ENCODE results near the gene MBLAC1. TPM values are rescaled to one million over a fixed set of nuclear protein-coding genes. Genes with fewer than 3 reads are reported as not detected.

MBLAC1 gene
- total RNA-seq, 1 experiment from 2014 or later: 3.5 TPM

DNA sequence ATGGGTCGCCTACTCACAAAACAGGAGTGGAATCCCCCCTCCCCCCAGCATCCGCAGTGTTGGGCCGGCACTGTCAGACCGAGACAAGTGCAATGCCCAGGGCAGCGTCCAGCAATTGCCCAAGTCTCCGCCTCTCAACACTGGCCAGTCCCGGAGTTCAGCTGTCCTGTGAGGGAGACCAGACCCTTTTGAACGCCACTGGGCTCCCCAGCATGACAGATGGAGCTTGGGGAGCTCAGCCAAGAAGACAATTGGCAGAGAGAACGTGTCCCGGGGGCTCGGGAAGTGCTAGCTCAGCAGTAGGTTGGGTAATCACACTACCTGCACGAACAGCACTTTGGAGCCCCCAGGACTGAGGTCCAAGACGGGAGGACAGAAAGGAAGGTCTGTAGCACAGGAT lies 33.3 kb upstream of the MBLAC1 start:
- no peaks in the 10 kb centered on the region for H3K27me3 Mint-ChIP-seq (ENCODE audit: low read depth)
- H3K9me3 Mint-ChIP-seq: no peaks in the 10 kb centered on the region
- no peak for ATAC-seq
- DNase-seq (ENCODE audit: low spot score): no peak
- H3K27ac Mint-ChIP-seq: peak overlapping the region; percentile 58
- peaks cover 10% of the 10 kb centered on the region for H3K4me1 Mint-ChIP-seq
- H3K36me3 Mint-ChIP-seq: peaks cover 83% of the 10 kb centered on the region
- CTCF ChIA-PET: no interaction called here
- no peak overlapping the region for H3K4me3 Mint-ChIP-seq
- POLR2A ChIA-PET: interaction anchor here (0.6 to 1.4 kb wide), 2 partner anchors 11 to 171 kb away, joined by 3 to 5 read pairs; no protein-coding TSS in a partner anchor
- TF ChIP-seq NR2C2 (CRISPR knock-in tag; IDR thresholded peaks at IDR 0.05): no peak
- TF ChIP-seq, protein P1, sequence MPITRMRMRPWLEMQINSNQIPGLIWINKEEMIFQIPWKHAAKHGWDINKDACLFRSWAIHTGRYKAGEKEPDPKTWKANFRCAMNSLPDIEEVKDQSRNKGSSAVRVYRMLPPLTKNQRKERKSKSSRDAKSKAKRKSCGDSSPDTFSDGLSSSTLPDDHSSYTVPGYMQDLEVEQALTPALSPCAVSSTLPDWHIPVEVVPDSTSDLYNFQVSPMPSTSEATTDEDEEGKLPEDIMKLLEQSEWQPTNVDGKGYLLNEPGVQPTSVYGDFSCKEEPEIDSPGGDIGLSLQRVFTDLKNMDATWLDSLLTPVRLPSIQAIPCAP (CRISPR knock-in tag; IDR thresholded peaks at IDR 0.05): no peak

- Mint-ChIP-seq H3K4me1 (peaks cover 16% of the 10 kb centered on the region), H3K27ac (peak overlapping the region; percentile 54; the same call in 1 of the 2 replicates), H3K4me3 (no peak overlapping the region), H3K27me3 (ENCODE audit: low read depth) (no peaks in the 10 kb centered on the region), H3K36me3 (peaks cover 88% of the 10 kb centered on the region), H3K9me3 (no peaks in the 10 kb centered on the region)
- ATAC-seq: no peak
- ChIA-PET CTCF (no interaction called here), POLR2A (interaction anchor here (1.4 kb wide), 1 partner anchor 12 kb away, joined by 5 read pairs; no protein-coding TSS in a partner anchor)
- no peak for DNase-seq (ENCODE audit: low spot score)
- TF ChIP-seq ZNF532 (CRISPR knock-in tag; IDR thresholded peaks at IDR 0.05; ENCODE audit: borderline replicate concordance): 0 out of 2 replicates have a peak, but pooled peaks have one; percentile 49
- TF ChIP-seq, protein P2, sequence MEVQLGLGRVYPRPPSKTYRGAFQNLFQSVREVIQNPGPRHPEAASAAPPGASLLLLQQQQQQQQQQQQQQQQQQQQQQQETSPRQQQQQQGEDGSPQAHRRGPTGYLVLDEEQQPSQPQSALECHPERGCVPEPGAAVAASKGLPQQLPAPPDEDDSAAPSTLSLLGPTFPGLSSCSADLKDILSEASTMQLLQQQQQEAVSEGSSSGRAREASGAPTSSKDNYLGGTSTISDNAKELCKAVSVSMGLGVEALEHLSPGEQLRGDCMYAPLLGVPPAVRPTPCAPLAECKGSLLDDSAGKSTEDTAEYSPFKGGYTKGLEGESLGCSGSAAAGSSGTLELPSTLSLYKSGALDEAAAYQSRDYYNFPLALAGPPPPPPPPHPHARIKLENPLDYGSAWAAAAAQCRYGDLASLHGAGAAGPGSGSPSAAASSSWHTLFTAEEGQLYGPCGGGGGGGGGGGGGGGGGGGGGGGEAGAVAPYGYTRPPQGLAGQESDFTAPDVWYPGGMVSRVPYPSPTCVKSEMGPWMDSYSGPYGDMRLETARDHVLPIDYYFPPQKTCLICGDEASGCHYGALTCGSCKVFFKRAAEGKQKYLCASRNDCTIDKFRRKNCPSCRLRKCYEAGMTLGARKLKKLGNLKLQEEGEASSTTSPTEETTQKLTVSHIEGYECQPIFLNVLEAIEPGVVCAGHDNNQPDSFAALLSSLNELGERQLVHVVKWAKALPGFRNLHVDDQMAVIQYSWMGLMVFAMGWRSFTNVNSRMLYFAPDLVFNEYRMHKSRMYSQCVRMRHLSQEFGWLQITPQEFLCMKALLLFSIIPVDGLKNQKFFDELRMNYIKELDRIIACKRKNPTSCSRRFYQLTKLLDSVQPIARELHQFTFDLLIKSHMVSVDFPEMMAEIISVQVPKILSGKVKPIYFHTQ (CRISPR knock-in tag; IDR thresholded peaks at IDR 0.05): 0 out of 2 replicates have a peak, but pooled peaks have one; percentile 13
- TF ChIP-seq ZNF396 (CRISPR knock-in tag; IDR thresholded peaks at IDR 0.05; ENCODE audit: borderline replicate concordance): no peak
- peak; percentile 55; the same call in 1 of the 2 replicates for TF ChIP-seq PRRX2 (CRISPR knock-in tag; IDR thresholded peaks at IDR 0.05)
Observed at GRCh38 chr7:100093925-100094486, 32.8 kb upstream of the MBLAC1 start.

- H3K27me3 Mint-ChIP-seq (ENCODE audit: low read depth): no peaks in the 10 kb centered on the region
- peaks cover 100% of the 10 kb centered on the region for H3K36me3 Mint-ChIP-seq
- ChIA-PET CTCF (no interaction called here), POLR2A (interaction anchor here (0.9 kb wide), 1 partner anchor 151 kb away, joined by 3 read pairs; no protein-coding TSS in a partner anchor)
- ATAC-seq (no peak), DNase-seq (ENCODE audit: low spot score) (no peak)
- H3K27ac Mint-ChIP-seq: peak overlapping the region; percentile 87
- no peaks in the 10 kb centered on the region for H3K9me3 Mint-ChIP-seq
- no peak overlapping the region for H3K4me3 Mint-ChIP-seq
- no peak for TF ChIP-seq JAZF1 (CRISPR knock-in tag; IDR thresholded peaks at IDR 0.05)
- TF ChIP-seq, protein P3, sequence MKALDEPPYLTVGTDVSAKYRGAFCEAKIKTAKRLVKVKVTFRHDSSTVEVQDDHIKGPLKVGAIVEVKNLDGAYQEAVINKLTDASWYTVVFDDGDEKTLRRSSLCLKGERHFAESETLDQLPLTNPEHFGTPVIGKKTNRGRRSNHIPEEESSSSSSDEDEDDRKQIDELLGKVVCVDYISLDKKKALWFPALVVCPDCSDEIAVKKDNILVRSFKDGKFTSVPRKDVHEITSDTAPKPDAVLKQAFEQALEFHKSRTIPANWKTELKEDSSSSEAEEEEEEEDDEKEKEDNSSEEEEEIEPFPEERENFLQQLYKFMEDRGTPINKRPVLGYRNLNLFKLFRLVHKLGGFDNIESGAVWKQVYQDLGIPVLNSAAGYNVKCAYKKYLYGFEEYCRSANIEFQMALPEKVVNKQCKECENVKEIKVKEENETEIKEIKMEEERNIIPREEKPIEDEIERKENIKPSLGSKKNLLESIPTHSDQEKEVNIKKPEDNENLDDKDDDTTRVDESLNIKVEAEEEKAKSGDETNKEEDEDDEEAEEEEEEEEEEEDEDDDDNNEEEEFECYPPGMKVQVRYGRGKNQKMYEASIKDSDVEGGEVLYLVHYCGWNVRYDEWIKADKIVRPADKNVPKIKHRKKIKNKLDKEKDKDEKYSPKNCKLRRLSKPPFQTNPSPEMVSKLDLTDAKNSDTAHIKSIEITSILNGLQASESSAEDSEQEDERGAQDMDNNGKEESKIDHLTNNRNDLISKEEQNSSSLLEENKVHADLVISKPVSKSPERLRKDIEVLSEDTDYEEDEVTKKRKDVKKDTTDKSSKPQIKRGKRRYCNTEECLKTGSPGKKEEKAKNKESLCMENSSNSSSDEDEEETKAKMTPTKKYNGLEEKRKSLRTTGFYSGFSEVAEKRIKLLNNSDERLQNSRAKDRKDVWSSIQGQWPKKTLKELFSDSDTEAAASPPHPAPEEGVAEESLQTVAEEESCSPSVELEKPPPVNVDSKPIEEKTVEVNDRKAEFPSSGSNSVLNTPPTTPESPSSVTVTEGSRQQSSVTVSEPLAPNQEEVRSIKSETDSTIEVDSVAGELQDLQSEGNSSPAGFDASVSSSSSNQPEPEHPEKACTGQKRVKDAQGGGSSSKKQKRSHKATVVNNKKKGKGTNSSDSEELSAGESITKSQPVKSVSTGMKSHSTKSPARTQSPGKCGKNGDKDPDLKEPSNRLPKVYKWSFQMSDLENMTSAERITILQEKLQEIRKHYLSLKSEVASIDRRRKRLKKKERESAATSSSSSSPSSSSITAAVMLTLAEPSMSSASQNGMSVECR (CRISPR knock-in tag; IDR thresholded peaks at IDR 0.05; ENCODE audit: borderline replicate concordance): no peak
- no peak for TF ChIP-seq ZSCAN18 (CRISPR knock-in tag; IDR thresholded peaks at IDR 0.05)
- TF ChIP-seq ATF1 (CRISPR knock-in tag; IDR thresholded peaks at IDR 0.05): no peak
- no peak for TF ChIP-seq CREB1 (CRISPR knock-in tag; IDR thresholded peaks at IDR 0.05)
- TF ChIP-seq, protein P4, sequence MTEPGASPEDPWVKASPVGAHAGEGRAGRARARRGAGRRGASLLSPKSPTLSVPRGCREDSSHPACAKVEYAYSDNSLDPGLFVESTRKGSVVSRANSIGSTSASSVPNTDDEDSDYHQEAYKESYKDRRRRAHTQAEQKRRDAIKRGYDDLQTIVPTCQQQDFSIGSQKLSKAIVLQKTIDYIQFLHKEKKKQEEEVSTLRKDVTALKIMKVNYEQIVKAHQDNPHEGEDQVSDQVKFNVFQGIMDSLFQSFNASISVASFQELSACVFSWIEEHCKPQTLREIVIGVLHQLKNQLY (CRISPR knock-in tag; IDR thresholded peaks at IDR 0.05): no peak
- H3K4me1 Mint-ChIP-seq: peaks cover 20% of the 10 kb centered on the region
Observed at GRCh38 chr7:100095289-100095688, 31.5 kb upstream of the MBLAC1 start.
